Globus pallidus (tissue), 1 donor: ENCODE measurements around the gene FAM229B.
"Not testable (repeated sequence)": the region's sequence is repeated elsewhere in the genome, so short reads cannot be mapped to it uniquely, and the experiment has no call there.

Source experiments
- DNase-seq: peaks from one replicate; pipeline ENCODE4 v3.0.0-alpha.2; 2015; ENCODE audit warnings: low spot score

FAM229B gene

GRCh38 chr6:112065426-112065986 lies 21.9 kb upstream of the FAM229B start:
- no peak for DNase-seq

- no peak for DNase-seq
Measured at GRCh38 chr6:112066606-112067005, 20.8 kb upstream of the FAM229B start.

DNA sequence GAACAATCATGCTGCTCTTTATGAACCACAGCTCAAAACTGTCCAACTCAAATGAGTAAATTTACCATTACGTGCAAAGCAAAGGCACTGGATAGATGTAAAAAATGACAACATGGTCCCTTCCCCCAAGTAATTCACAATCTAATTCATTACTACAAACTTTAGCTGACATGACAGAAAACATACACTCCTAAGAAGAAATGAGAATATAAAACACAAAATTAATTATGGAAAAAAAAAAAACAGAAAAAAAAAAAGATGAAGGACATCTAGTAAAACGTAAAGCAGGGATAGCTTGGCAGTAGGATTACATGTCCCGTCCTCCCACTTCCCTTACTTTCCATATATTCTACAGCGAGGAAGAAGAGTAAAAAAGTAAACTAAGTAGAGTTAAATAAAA lies 5.8 kb upstream of the FAM229B start:
- no peak for DNase-seq

DNA sequence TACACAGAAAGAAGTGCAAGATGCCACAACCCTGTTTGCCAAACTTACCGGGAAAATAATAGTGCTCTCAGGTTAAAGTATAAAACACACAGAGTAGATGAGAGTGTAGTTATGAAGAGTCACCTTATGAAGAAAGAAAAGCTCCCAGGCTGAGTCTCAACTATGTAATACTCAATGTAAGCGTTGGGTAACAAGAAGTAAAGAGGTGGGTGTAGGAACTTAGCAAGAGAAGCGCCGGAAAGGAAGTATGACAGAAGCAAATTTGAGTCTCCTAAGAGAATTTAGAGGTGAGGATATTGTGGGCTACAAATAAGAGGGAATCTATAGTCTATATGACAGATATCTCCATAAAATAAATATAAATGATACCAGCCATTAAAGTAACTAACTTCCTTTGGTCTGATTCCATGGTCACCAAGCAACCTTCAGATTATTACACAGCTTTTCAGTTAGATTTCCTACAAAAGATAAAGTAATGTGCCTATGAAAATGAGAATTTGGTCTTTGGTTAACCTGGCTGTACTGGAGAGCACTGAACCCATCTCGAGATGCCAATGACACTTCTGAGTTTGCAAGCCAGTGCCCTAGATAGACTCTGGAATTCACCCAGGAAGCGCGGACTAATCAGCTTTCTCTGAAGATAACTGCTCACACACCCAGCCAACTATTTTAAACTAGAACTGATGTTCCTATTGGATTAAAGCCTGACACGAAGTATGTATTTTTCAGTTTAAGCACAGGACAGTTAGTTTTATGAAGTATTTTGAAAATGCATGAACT lies 1.9 kb upstream of the FAM229B start:
- DNase-seq = no peak

DNA sequence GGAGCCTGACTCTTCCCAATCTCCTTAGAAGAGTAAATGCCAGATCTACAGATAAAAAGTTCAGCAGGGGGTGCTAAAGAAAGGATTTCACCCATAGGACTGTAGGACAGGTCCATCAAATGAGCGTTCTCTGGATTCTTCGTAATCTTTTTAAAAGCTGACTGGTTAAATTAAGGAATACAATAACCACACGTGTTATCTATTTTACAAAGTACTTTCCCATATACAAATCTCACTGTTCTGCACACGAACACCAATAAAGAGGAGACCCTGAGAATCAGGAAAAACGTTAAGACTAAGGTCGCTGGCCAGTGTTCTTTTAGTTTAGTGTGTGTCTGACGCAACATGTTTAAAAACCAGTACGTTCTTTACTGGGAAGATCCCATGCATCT lies 651 bp upstream of the FAM229B start:
- peak; percentile 35 for DNase-seq

- no peak for DNase-seq
Measured at GRCh38 chr6:112087916-112088315, 525 bp downstream of the FAM229B start.

GRCh38 chr6:112096901-112097300 lies 9.5 kb downstream of the FAM229B start:
- DNase-seq = no peak

GRCh38 chr6:112100561-112100960 lies 13.2 kb downstream of the FAM229B start:
- no peak for DNase-seq

DNA sequence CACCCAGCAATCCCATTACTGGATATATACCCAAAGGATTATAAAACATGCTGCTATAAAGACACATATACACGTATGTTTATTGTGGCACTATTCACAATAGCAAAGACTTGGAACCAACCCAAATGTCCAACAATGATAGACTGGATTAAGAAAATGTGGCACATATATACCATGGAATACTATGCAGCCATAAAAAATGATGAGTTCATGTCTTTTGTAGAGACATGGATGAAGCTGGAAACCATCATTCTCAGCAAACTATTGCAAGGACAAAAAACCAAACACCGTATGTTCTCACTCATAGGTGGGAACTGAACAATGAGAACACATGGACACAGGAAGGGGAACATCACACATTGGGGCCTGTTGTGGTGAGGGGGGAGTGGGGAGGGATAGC lies 18.6 kb downstream of the FAM229B start:
- DNase-seq = not testable (repeated sequence)

DNA sequence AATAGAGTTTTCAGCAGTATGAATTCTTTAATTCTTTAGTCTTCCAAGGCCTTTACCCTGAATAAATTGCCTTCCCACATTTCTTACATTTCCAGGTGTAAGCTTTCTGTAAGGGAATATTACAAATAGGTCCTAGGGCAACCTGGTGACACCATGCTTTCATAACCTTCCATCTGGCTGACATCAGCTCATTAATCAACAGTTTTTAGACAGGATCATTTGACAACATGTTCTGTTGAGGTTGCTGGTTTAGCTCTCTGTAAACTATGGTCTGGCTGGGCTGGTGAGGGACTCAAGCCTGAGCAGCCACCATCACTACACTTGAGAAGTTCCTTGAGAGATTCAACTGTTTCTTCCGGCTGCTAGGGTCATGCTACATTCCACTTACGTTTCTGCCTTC lies 19.2 kb downstream of the FAM229B start:
- no peak for DNase-seq

DNA sequence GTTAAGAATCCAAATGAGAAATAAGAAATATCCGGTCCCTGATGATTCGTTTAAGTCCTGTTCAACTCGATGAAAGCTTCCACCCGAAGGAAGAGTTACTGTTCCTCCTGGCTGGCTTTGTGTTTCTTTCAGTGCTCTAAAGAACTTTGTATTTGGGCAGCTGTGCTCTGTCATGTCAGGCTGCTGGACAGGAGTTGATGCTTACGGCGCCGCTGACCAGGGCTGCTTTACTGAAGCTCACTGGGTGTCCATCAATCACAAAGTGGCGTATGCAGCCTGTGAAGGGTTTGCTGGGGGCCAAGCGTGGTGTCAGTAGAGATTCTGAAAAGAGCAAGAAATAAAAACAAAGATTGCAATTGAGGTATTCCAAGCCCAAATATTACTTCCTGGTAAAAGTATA lies 21.9 kb downstream of the FAM229B start:
- no peak for DNase-seq

DNA sequence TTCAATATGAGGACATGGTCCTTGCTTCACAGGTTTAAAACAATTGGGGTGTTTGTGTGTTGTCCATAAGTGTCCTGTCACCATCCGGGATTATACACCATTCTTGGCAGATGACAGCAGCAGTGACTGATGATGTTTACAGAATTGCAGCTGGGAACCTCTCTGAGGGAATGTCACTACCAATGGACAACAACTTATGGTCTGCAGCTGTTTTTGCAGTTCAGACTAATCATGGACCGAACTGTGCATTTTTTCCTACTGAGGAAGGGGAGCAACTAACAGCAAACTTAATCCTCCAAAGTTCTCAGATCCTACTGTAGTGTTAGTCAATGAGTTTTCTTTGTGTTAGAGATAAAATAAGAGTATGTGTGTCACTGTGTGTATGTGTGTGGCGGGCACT lies 26.0 kb downstream of the FAM229B start:
- DNase-seq = peak; percentile 56

GRCh38 chr6:112113918-112114317 lies 26.5 kb downstream of the FAM229B start:
- no peak for DNase-seq

DNA sequence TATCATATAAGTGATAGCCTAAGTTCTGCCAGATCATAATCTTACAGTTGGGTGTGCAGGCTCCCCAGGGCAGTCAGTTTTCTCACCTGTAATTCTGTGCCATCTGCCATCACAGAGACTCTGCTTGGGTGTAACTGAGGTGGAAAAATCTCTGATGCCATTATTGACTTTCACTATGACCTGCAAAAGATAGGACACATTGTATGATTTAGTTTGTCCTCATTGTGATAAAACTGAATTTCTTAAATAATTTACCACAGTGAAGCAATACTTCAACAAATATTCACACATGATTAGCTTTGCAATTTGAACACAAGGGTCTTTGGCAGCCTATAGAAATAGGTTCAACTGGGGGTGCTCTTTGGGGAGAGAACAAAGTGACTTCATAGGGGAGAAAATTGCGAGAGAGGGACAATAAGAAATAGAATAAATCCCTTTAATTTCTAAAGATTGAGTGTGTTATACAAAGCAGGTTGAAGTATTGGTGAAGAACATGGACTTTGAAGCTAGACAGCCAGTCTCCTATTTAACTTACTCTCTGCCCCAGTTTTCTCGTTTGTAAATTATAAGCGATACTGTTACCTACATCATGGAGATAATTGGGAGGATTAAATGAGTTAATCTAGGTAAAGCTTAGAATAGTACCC lies 27.3 kb downstream of the FAM229B start:
- DNase-seq = no peak

- DNase-seq = no peak
Measured at GRCh38 chr6:112116221-112116620, 28.8 kb downstream of the FAM229B start.

- DNase-seq = no peak
Measured at GRCh38 chr6:112117554-112117953, 30.2 kb downstream of the FAM229B start.

GRCh38 chr6:112118034-112118433 lies 30.6 kb downstream of the FAM229B start:
- no peak for DNase-seq

DNA sequence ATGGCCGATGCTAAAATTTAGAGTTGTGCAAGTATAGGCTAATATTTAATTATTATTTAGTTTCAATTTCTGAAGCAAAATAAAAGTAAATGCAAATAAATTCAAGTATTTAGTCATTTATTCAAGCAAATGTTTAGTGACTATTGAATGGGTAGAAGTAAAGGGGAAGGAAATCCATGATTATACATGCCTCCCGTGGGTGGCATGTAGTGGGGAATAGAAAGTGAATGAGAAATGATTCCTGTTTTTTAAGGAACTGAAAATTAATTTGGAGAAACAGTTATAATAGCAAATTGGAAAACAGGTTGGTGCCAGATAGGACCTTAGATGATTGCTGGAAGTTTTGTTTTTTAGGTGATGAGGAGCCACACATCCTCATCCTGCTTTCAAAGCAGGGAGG lies 35.4 kb downstream of the FAM229B start:
- DNase-seq = no peak

DNA sequence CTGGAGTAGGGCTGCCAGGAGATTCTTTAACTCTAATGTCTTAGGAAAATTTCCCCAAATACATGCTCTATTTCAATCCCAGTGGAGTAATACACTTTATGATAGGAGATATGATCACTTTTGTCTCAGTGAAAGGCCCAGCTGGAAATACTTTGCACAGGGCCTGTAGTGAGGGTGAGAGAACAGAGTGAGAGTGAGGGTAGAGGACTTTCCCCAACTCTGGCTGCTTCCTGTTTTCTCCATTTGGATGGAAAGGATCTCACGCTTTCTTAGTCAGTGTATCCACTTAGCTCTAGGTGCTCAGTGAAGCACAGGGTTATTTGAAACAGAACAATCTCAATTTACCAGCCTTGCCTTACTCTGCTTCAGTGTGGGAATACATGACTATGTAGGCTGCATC lies 36.6 kb downstream of the FAM229B start:
- DNase-seq = no peak

GRCh38 chr6:112128208-112128607 lies 40.8 kb downstream of the FAM229B start:
- DNase-seq = no peak

GRCh38 chr6:112130878-112131277 lies 43.5 kb downstream of the FAM229B start:
- no peak for DNase-seq

GRCh38 chr6:112139052-112139451 lies 51.7 kb downstream of the FAM229B start:
- DNase-seq = no peak

GRCh38 chr6:112141707-112142106 lies 54.3 kb downstream of the FAM229B start:
- no peak for DNase-seq
